Right lobe of liver (tissue), 4 donors: ENCODE measurements around the gene A2ML1.
"Not testable (repeated sequence)": the region's sequence is repeated elsewhere in the genome, so short reads cannot be mapped to it uniquely, and the experiment has no call there.

Experiments used
- POLR2A ChIP-seq: fragments of 450-650 bp; IDR thresholded peaks from one replicate; pipeline ENCODE4 v1.6.1; 2017; ENCODE audit warnings: antibody characterized with exemption, mild to moderate bottlenecking
- TF ChIP-seq, protein P1 (sequence below), 4 donors: fragments of 200-600 bp in 3 of 4; fragments of 450-650 bp in 1 of 4; IDR thresholded peaks; one replicate each; pipeline versions ENCODE4 v1.5.1 to v1.8.0; 2016 to 2022; ENCODE audit warnings: antibody characterized with exemption in 4 of 4, mild to moderate bottlenecking in 2 of 4
- donor health status: DM: no; HTN: no; CAD: no.
- donor health status: DM: no; HTN: no; CAD: no.
- donor health status: DM: no; HTN: yes; CAD: no.

GRCh38 chr12:8789341-8790013 is 32.9 kb upstream of the A2ML1 start:
- TF ChIP-seq, protein P1, sequence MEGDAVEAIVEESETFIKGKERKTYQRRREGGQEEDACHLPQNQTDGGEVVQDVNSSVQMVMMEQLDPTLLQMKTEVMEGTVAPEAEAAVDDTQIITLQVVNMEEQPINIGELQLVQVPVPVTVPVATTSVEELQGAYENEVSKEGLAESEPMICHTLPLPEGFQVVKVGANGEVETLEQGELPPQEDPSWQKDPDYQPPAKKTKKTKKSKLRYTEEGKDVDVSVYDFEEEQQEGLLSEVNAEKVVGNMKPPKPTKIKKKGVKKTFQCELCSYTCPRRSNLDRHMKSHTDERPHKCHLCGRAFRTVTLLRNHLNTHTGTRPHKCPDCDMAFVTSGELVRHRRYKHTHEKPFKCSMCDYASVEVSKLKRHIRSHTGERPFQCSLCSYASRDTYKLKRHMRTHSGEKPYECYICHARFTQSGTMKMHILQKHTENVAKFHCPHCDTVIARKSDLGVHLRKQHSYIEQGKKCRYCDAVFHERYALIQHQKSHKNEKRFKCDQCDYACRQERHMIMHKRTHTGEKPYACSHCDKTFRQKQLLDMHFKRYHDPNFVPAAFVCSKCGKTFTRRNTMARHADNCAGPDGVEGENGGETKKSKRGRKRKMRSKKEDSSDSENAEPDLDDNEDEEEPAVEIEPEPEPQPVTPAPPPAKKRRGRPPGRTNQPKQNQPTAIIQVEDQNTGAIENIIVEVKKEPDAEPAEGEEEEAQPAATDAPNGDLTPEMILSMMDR (IDR thresholded peaks at IDR 0.05), result not testable (repeated sequence)
- not testable (repeated sequence) for TF ChIP-seq POLR2A
